Measurements from ENCODE around the gene CLEC1A. TPM values are rescaled to one million over a fixed set of nuclear protein-coding genes. Genes with fewer than 3 reads are reported as not detected.
"Not testable (repeated sequence)": the region's sequence is repeated elsewhere in the genome, so short reads cannot be mapped to it uniquely, and the experiment has no call there.

CLEC1A gene
- total RNA-seq, 1 experiment from 2014 or later, result not detected

DNA sequence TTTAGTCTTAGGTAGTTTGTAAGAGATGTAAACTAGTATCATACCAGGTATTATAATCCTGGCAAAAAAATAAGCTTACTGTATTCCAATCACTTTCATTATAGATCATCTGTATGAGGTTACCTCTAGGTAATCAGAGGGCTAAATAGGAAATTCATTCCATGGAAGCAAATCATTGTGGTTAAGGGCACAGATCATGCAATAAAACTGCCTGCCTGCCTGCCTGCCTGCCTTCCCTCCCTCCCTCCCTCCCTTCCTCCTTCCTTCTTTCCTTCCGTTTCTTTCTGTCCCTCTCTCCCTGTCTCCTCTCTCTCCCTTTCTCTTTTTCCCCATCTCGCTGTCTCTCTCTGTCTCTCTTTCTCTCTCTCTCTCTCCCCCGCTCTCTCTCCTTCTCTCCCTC is 71.5 kb downstream of the CLEC1A start:
- Histone ChIP-seq H3K36me3 (ENCODE audit: control insufficient read depth in 1 of 2, insufficient read depth in 2 of 2, low read length in 2 of 2) (no peaks in the 10 kb centered on the region), H3K27ac (ENCODE audit: low read depth, low read length) (no peak overlapping the region), H3K27me3 (ENCODE audit: insufficient read depth, low read length) (peaks cover 11% of the 10 kb centered on the region), H3K4me1 (ENCODE audit: control insufficient read depth in 1 of 2, insufficient read depth in 2 of 2, low read length in 2 of 2) (no peaks in the 10 kb centered on the region), H2AFZ (ENCODE audit: low read depth, low read length, poor library complexity, severe bottlenecking) (no peak overlapping the region), H3K9ac (ENCODE audit: low read length) (no peak overlapping the region), H3K4me2 (ENCODE audit: low read length) (no peak overlapping the region), H3K79me2 (ENCODE audit: insufficient read depth, low read length) (no peaks in the 10 kb centered on the region), H3K9me3 (ENCODE audit: control insufficient read depth in 1 of 2, insufficient read depth in 1 of 2, low read depth in 1 of 2, low read length in 2 of 2) (no peaks in the 10 kb centered on the region), H4K20me1 (ENCODE audit: insufficient read depth) (no peaks in the 10 kb centered on the region), H3K4me3 (replicated peaks in 1 of 2; ENCODE audit: low read depth in 1 of 2, low read length in 2 of 2) (no peak overlapping the region), H3K9me2 (ENCODE audit: insufficient read depth) (no peaks in the 10 kb centered on the region)
- intact Hi-C loops (cut with micrococcal nuclease), result no loop called here
- ChIA-PET RAD21 (ENCODE audit: low non-redundant PET in 1 of 2, low total read pairs in 2 of 2, uncharacterized antibody in 2 of 2, unreplicated experiment in 2 of 2) (no interaction called here), POLR2A (no interaction called here), CTCF (no interaction called here)
- BruUV-seq (replicated peaks), result no TSS peak
- ATAC-seq, result no peak
- DNase-seq (ENCODE audit: low read depth, low spot score), result no peak
- TF ChIP-seq YY1 (IDR thresholded peaks at IDR 0.05; ENCODE audit: extremely low read depth, insufficient replicate concordance, low read depth, low read length), result no peak
- no peak for TF ChIP-seq SIN3A (IDR thresholded peaks at IDR 0.05; ENCODE audit: low read depth)
- TF ChIP-seq SRF (IDR thresholded peaks at IDR 0.05; ENCODE audit: low read depth), result no peak

DNA sequence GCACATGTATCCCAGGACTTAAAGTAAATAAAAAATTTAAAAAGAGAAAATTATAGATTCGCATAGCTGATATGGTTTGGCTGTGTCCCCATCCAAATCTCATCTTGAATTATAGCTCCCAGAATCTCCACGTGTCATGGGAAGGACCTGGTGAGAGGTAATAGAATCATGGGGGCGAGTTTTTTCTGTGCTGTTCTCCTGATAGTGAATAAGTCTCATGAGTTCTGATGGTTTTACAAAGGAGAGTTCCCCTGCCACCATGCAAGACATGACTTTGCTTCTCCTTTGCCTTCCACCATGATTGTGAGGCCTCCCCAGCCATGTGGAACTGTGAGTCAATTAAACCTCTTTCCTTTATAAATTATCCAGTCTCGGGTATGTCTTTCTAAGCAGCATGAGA is 72.1 kb downstream of the CLEC1A start:
- intact Hi-C loops (cut with micrococcal nuclease); DNase-seq (ENCODE audit: low read depth, low spot score); H3K4me2 ChIP-seq (ENCODE audit: low read length); BruUV-seq (replicated peaks); H4K20me1 ChIP-seq (ENCODE audit: insufficient read depth); H3K27ac ChIP-seq (ENCODE audit: low read depth, low read length); H3K4me1 ChIP-seq (ENCODE audit: control insufficient read depth in 1 of 2, insufficient read depth in 2 of 2, low read length in 2 of 2); POLR2A ChIA-PET; H3K79me2 ChIP-seq (ENCODE audit: insufficient read depth, low read length); CTCF ChIA-PET; H3K36me3 ChIP-seq (ENCODE audit: control insufficient read depth in 1 of 2, insufficient read depth in 2 of 2, low read length in 2 of 2); H3K9ac ChIP-seq (ENCODE audit: low read length); H3K9me3 ChIP-seq (ENCODE audit: control insufficient read depth in 1 of 2, insufficient read depth in 1 of 2, low read depth in 1 of 2, low read length in 2 of 2); RAD21 ChIA-PET (ENCODE audit: low non-redundant PET in 1 of 2, low total read pairs in 2 of 2, uncharacterized antibody in 2 of 2, unreplicated experiment in 2 of 2); ATAC-seq; H3K4me3 ChIP-seq (replicated peaks in 1 of 2; ENCODE audit: low read depth in 1 of 2, low read length in 2 of 2); H2AFZ ChIP-seq (ENCODE audit: low read depth, low read length, poor library complexity, severe bottlenecking); H3K9me2 ChIP-seq (ENCODE audit: insufficient read depth): not testable (repeated sequence)
- H3K27me3 ChIP-seq (ENCODE audit: insufficient read depth, low read length), result peaks cover 11% of the 10 kb centered on the region

DNA sequence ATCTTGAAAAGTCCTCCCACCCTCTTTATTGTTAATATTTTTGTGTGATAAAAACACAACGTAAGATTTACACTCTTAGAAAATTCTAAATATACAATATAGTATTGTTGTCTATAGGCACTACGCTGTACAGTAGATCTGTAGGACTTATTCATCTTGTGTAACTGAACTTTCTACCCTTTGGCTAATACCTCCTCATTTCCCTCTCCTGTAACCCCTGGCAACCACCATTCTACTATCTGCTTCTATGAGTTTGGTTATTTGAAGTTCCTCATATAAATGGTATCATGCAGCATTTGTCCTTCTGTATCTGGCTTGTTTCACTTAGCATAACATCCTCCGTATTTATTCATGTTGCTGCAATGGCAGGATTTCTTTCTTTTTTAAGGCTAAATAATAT is 73.5 kb downstream of the CLEC1A start:
- no peaks in the 10 kb centered on the region for H3K36me3 ChIP-seq (ENCODE audit: control insufficient read depth in 1 of 2, insufficient read depth in 2 of 2, low read length in 2 of 2)
- POLR2A ChIA-PET, result no interaction called here
- ATAC-seq (no peak), DNase-seq (ENCODE audit: low read depth, low spot score) (no peak)
- no peak overlapping the region for H3K9ac ChIP-seq (ENCODE audit: low read length)
- H3K4me1 ChIP-seq (ENCODE audit: control insufficient read depth in 1 of 2, insufficient read depth in 2 of 2, low read length in 2 of 2), result no peaks in the 10 kb centered on the region
- no peaks in the 10 kb centered on the region for H3K79me2 ChIP-seq (ENCODE audit: insufficient read depth, low read length)
- CTCF ChIA-PET, result no interaction called here
- peaks cover 11% of the 10 kb centered on the region for H3K27me3 ChIP-seq (ENCODE audit: insufficient read depth, low read length)
- H3K9me3 ChIP-seq (ENCODE audit: control insufficient read depth in 1 of 2, insufficient read depth in 1 of 2, low read depth in 1 of 2, low read length in 2 of 2), result no peaks in the 10 kb centered on the region
- RAD21 ChIA-PET (ENCODE audit: low non-redundant PET in 1 of 2, low total read pairs in 2 of 2, uncharacterized antibody in 2 of 2, unreplicated experiment in 2 of 2), result no interaction called here
- no peak overlapping the region for H3K27ac ChIP-seq (ENCODE audit: low read depth, low read length)
- no peak overlapping the region for H3K4me3 ChIP-seq (replicated peaks in 1 of 2; ENCODE audit: low read depth in 1 of 2, low read length in 2 of 2)
- H2AFZ ChIP-seq (ENCODE audit: low read depth, low read length, poor library complexity, severe bottlenecking), result no peak overlapping the region
- no peaks in the 10 kb centered on the region for H4K20me1 ChIP-seq (ENCODE audit: insufficient read depth)
- no TSS peak for BruUV-seq (replicated peaks)
- no peaks in the 10 kb centered on the region for H3K9me2 ChIP-seq (ENCODE audit: insufficient read depth)
- intact Hi-C loops (cut with micrococcal nuclease), result no loop called here
- H3K4me2 ChIP-seq (ENCODE audit: low read length), result no peak overlapping the region
- no peak for TF ChIP-seq CEBPB (IDR thresholded peaks at IDR 0.05; ENCODE audit: low read depth)
- TF ChIP-seq FOSL1 (IDR thresholded peaks at IDR 0.05; ENCODE audit: low read depth), result no peak
- TF ChIP-seq, protein P1, sequence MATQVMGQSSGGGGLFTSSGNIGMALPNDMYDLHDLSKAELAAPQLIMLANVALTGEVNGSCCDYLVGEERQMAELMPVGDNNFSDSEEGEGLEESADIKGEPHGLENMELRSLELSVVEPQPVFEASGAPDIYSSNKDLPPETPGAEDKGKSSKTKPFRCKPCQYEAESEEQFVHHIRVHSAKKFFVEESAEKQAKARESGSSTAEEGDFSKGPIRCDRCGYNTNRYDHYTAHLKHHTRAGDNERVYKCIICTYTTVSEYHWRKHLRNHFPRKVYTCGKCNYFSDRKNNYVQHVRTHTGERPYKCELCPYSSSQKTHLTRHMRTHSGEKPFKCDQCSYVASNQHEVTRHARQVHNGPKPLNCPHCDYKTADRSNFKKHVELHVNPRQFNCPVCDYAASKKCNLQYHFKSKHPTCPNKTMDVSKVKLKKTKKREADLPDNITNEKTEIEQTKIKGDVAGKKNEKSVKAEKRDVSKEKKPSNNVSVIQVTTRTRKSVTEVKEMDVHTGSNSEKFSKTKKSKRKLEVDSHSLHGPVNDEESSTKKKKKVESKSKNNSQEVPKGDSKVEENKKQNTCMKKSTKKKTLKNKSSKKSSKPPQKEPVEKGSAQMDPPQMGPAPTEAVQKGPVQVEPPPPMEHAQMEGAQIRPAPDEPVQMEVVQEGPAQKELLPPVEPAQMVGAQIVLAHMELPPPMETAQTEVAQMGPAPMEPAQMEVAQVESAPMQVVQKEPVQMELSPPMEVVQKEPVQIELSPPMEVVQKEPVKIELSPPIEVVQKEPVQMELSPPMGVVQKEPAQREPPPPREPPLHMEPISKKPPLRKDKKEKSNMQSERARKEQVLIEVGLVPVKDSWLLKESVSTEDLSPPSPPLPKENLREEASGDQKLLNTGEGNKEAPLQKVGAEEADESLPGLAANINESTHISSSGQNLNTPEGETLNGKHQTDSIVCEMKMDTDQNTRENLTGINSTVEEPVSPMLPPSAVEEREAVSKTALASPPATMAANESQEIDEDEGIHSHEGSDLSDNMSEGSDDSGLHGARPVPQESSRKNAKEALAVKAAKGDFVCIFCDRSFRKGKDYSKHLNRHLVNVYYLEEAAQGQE (IDR thresholded peaks at IDR 0.05; ENCODE audit: low read depth), result no peak
- TF ChIP-seq, protein P2, sequence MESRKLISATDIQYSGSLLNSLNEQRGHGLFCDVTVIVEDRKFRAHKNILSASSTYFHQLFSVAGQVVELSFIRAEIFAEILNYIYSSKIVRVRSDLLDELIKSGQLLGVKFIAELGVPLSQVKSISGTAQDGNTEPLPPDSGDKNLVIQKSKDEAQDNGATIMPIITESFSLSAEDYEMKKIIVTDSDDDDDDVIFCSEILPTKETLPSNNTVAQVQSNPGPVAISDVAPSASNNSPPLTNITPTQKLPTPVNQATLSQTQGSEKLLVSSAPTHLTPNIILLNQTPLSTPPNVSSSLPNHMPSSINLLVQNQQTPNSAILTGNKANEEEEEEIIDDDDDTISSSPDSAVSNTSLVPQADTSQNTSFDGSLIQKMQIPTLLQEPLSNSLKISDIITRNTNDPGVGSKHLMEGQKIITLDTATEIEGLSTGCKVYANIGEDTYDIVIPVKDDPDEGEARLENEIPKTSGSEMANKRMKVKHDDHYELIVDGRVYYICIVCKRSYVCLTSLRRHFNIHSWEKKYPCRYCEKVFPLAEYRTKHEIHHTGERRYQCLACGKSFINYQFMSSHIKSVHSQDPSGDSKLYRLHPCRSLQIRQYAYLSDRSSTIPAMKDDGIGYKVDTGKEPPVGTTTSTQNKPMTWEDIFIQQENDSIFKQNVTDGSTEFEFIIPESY (IDR thresholded peaks at IDR 0.05; ENCODE audit: extremely low read depth, insufficient replicate concordance, low read length), result no peak
- TF ChIP-seq POLR2AphosphoS5 (IDR thresholded peaks at IDR 0.05; ENCODE audit: low read depth, low read length), result no peak
- TF ChIP-seq ELF1 (IDR thresholded peaks at IDR 0.05; ENCODE audit: borderline replicate concordance, low read depth), result no peak
- no peak for TF ChIP-seq YY1 (IDR thresholded peaks at IDR 0.05; ENCODE audit: extremely low read depth, insufficient replicate concordance, low read depth, low read length)
